Measurements from ENCODE around the gene SF1. TPM values are rescaled to one million over a fixed set of nuclear protein-coding genes. Genes with fewer than 3 reads are reported as not detected.

The SF1 gene
- total and polyA plus RNA-seq, 2 of the 8 experiments (the other 6 are each of a cell fraction or from before 2014, with no cell fraction given): 72.7 to 353 TPM

- TF ChIP-seq CHD7 (IDR thresholded peaks at IDR 0.05; ENCODE audit: insufficient replicate concordance, low read length): no peak
- TF ChIP-seq SP4 (IDR thresholded peaks at IDR 0.05; ENCODE audit: low read length): no peak
- TF ChIP-seq EGR1 (IDR thresholded peaks at IDR 0.05; ENCODE audit: borderline replicate concordance, low read depth, low read length): no peak
These were observed 60.1 kb downstream of the SF1 start (continued) for GRCh38 chr11:64718084-64718779.

Measured in H1 (cell line).